ENCODE results near the gene ACVR1B. TPM values are rescaled to one million over a fixed set of nuclear protein-coding genes. Genes with fewer than 3 reads are reported as not detected.

The ACVR1B gene
- total RNA-seq, 1 experiment from 2014 or later = 13.4 TPM

GRCh38 chr12:52036587-52037171, 85.2 kb downstream of the ACVR1B start:
- H3K9me2 ChIP-seq (ENCODE audit: insufficient read depth) = no peaks in the 10 kb centered on the region
- H3K27ac ChIP-seq = no peak overlapping the region
- H3K79me2 ChIP-seq (ENCODE audit: low read depth) = no peaks in the 10 kb centered on the region
- ChIA-PET POLR2A (ENCODE audit: unreplicated experiment) (interaction anchor here (0.6 to 0.7 kb wide), 3 partner anchors 14 to 33 kb away, joined by 3 to 5 read pairs (median 4); partner anchors contain the start of genes ATG101 and NR4A1), CTCF (interaction anchor here (0.5 to 1.0 kb wide), 4 partner anchors 12 to 322 kb away, joined by 3 to 9 read pairs (median 4); partner anchors contain the start of gene ATG101)
- H3K9me3 ChIP-seq (ENCODE audit: insufficient read depth, low read depth) = no peaks in the 10 kb centered on the region
- peak; percentile 59 to 85 for DNase-seq
- intact Hi-C loops (cut with micrococcal nuclease; ENCODE audit: unreplicated experiment) = loop anchor here (2.0 kb wide), 1 partner anchor 14 kb away; the partner anchor contains the start of gene NR4A1
- H4K20me1 ChIP-seq (ENCODE audit: insufficient read depth) = no peaks in the 10 kb centered on the region
- no peaks in the 10 kb centered on the region for H3K36me3 ChIP-seq (ENCODE audit: low read depth)
- no TSS peak for BruUV-seq (replicated peaks)
- TF ChIP-seq EZH2 (IDR thresholded peaks at IDR 0.05; ENCODE audit: low read depth) = no peak
- TF ChIP-seq, protein P1, sequence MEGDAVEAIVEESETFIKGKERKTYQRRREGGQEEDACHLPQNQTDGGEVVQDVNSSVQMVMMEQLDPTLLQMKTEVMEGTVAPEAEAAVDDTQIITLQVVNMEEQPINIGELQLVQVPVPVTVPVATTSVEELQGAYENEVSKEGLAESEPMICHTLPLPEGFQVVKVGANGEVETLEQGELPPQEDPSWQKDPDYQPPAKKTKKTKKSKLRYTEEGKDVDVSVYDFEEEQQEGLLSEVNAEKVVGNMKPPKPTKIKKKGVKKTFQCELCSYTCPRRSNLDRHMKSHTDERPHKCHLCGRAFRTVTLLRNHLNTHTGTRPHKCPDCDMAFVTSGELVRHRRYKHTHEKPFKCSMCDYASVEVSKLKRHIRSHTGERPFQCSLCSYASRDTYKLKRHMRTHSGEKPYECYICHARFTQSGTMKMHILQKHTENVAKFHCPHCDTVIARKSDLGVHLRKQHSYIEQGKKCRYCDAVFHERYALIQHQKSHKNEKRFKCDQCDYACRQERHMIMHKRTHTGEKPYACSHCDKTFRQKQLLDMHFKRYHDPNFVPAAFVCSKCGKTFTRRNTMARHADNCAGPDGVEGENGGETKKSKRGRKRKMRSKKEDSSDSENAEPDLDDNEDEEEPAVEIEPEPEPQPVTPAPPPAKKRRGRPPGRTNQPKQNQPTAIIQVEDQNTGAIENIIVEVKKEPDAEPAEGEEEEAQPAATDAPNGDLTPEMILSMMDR (conservative IDR thresholded peaks at IDR 0.05) = no peak
- H3K27me3 ChIP-seq (ENCODE audit: insufficient read depth, low read depth) = no peaks in the 10 kb centered on the region; the same call in 1 of the 2 replicates
- H3K4me1 ChIP-seq (replicated peaks; ENCODE audit: insufficient read depth) = peaks cover 14% of the 10 kb centered on the region
- no peak overlapping the region for H2AFZ ChIP-seq
- peak overlapping the region; percentile 68 for H3K4me2 ChIP-seq
- H3F3A ChIP-seq (ENCODE audit: insufficient read depth, low read depth) = peaks cover 34% of the 10 kb centered on the region; the same call in 1 of the 2 replicates
- peak overlapping the region; percentile 37; the same call in 1 of the 2 replicates for H3K4me3 ChIP-seq

- intact Hi-C loops (cut with micrococcal nuclease; ENCODE audit: unreplicated experiment) = loop anchor here (2.0 kb wide), 1 partner anchor 13 kb away; the partner anchor contains the start of gene NR4A1
- no peaks in the 10 kb centered on the region for H3K36me3 ChIP-seq (ENCODE audit: low read depth)
- H3K27ac ChIP-seq = no peak overlapping the region
- POLR2A ChIA-PET (ENCODE audit: unreplicated experiment) = interaction anchor here (0.6 kb wide), 3 partner anchors 18 to 1587 kb away, joined by 3 to 5 read pairs (median 3); partner anchors contain the start of gene ATG101
- no peaks in the 10 kb centered on the region for H3K79me2 ChIP-seq (ENCODE audit: low read depth)
- TF ChIP-seq, protein P1 (conservative IDR thresholded peaks at IDR 0.05) = no peak
- no peak for TF ChIP-seq EZH2 (IDR thresholded peaks at IDR 0.05; ENCODE audit: low read depth)
- H3F3A ChIP-seq (ENCODE audit: insufficient read depth, low read depth) = peaks cover 27% of the 10 kb centered on the region; the same call in 1 of the 2 replicates
- H3K4me1 ChIP-seq (replicated peaks; ENCODE audit: insufficient read depth) = peaks cover 10% of the 10 kb centered on the region
- CTCF ChIA-PET = interaction anchor here (0.5 to 0.7 kb wide), 3 partner anchors 12 to 322 kb away, joined by 3 to 4 read pairs (median 3); no protein-coding TSS in a partner anchor
- no peaks in the 10 kb centered on the region for H3K9me3 ChIP-seq (ENCODE audit: insufficient read depth, low read depth)
- BruUV-seq (replicated peaks) = no TSS peak
- H2AFZ ChIP-seq = peak overlapping the region; percentile 79
- peak in 1 of 2 experiments; percentile 48 for DNase-seq
- H3K4me2 ChIP-seq = peak overlapping the region; percentile 83
- no peaks in the 10 kb centered on the region for H4K20me1 ChIP-seq (ENCODE audit: insufficient read depth)
- H3K4me3 ChIP-seq = peak overlapping the region; percentile 60
- no peaks in the 10 kb centered on the region; the same call in 1 of the 2 replicates for H3K27me3 ChIP-seq (ENCODE audit: insufficient read depth, low read depth)
- no peaks in the 10 kb centered on the region for H3K9me2 ChIP-seq (ENCODE audit: insufficient read depth)
These were observed 85.9 kb downstream of the ACVR1B start for GRCh38 chr12:52037248-52037861.

DNA sequence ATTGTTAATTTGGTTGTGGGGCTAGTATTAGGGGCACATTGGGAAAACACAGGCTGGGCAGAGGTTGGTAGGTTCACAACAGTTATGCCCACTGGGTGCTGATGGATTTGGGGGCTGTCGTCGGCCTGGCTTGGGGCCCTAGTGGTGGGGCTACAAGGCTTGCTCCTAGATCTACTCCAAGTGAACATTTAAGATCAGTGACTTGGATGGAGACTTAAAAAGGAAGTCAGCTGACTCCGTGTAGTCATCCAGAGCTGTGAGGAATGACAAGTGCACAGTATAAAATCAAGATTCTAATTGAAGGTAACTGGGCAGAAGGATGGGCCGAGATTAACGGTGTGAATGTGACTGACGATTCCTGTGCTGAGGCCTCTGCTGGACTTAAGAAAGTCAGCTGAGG, 86.9 kb downstream of the ACVR1B start:
- Histone ChIP-seq H3K36me3 (ENCODE audit: low read depth) (no peaks in the 10 kb centered on the region), H3K4me1 (replicated peaks; ENCODE audit: insufficient read depth) (peaks cover 1% of the 10 kb centered on the region), H3K4me2 (peak overlapping the region; percentile 83), H3K27ac (no peak overlapping the region), H3K79me2 (ENCODE audit: low read depth) (no peaks in the 10 kb centered on the region), H4K20me1 (ENCODE audit: insufficient read depth) (no peaks in the 10 kb centered on the region), H2AFZ (no peak overlapping the region), H3K27me3 (ENCODE audit: insufficient read depth, low read depth) (no peaks in the 10 kb centered on the region; the same call in 1 of the 2 replicates), H3F3A (ENCODE audit: insufficient read depth, low read depth) (peaks cover 23% of the 10 kb centered on the region; the same call in 1 of the 2 replicates), H3K9me3 (ENCODE audit: insufficient read depth, low read depth) (no peaks in the 10 kb centered on the region), H3K9me2 (ENCODE audit: insufficient read depth) (no peaks in the 10 kb centered on the region), H3K4me3 (no peak overlapping the region)
- intact Hi-C loops (cut with micrococcal nuclease; ENCODE audit: unreplicated experiment) = no loop called here
- CTCF ChIA-PET = no interaction called here
- POLR2A ChIA-PET (ENCODE audit: unreplicated experiment) = no interaction called here
- no peak for DNase-seq
- TF ChIP-seq, protein P1 (conservative IDR thresholded peaks at IDR 0.05) = no peak
- no peak for TF ChIP-seq EZH2 (IDR thresholded peaks at IDR 0.05; ENCODE audit: low read depth)
- TSS peak; percentile 35 for BruUV-seq (replicated peaks)

Measured in PC-9 (cell line).